Gastroesophageal sphincter (tissue), 3 donors: ENCODE measurements around the gene FBXW8.

Experiments
- POLR2A ChIP-seq, 2 donors: fragments of 450-650 bp; IDR thresholded peaks; one replicate each; pipeline ENCODE4 v1.6.1; 2017; ENCODE audit warnings: antibody characterized with exemption in 2 of 2, mild to moderate bottlenecking in 2 of 2, moderate library complexity in 1 of 2
- TF ChIP-seq, protein P1 (sequence below), 4 experiments: fragments of 200-600 bp in 2 of 4; fragments of 450-650 bp in 2 of 4; sonication (generic) in 1 of 4; IDR thresholded peaks; one replicate each; pipeline ENCODE4 v1.5.1; 2017 to 2019; ENCODE audit warnings: antibody characterized with exemption in 4 of 4, mild to moderate bottlenecking in 2 of 4, moderate library complexity in 2 of 4

DNA sequence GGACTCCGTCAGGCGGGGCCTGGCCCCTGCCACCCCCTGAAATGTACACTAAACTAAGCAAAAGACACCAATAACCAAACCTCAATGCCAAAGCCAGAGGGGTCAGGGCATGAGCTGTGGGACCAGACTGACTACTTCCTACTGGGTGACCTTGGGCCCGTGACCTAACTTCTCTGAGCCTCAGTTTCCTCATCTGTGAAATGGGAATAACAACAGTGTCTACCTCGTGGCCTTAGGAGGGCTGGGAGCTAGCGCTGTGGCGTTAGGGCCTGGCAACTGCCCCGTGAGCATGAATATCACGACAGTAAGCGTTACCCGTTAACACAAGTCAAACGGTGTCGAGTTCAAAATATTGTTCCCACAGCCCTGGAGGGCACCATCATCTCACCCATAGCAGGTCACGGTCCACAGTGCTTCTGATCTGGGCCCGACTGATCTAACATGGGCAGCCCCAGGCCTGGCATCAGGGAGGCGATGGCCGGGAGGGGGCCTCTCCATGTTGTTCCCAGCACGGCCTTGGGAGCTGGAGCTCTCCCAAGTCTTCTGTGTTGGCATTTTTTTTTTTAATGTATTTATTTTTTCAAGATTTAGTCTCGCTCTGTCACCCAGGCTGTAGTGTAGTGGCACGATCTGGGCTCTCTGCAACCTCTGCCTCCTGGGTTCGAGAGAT lies 136.2 kb downstream of the FBXW8 start:
- no peak for TF ChIP-seq POLR2A (IDR thresholded peaks at IDR 0.05)
- TF ChIP-seq, protein P1, sequence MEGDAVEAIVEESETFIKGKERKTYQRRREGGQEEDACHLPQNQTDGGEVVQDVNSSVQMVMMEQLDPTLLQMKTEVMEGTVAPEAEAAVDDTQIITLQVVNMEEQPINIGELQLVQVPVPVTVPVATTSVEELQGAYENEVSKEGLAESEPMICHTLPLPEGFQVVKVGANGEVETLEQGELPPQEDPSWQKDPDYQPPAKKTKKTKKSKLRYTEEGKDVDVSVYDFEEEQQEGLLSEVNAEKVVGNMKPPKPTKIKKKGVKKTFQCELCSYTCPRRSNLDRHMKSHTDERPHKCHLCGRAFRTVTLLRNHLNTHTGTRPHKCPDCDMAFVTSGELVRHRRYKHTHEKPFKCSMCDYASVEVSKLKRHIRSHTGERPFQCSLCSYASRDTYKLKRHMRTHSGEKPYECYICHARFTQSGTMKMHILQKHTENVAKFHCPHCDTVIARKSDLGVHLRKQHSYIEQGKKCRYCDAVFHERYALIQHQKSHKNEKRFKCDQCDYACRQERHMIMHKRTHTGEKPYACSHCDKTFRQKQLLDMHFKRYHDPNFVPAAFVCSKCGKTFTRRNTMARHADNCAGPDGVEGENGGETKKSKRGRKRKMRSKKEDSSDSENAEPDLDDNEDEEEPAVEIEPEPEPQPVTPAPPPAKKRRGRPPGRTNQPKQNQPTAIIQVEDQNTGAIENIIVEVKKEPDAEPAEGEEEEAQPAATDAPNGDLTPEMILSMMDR (IDR thresholded peaks at IDR 0.05) = no peak
